Kidney epithelial cell (primary cell): ENCODE data around the gene TOMM22. TPM values are rescaled to one million over a fixed set of nuclear protein-coding genes. Genes with fewer than 3 reads are reported as not detected.

Source experiments
- DNase-seq: peaks from one replicate; pipeline ENCODE4 v3.0.0-alpha.2; 2010; ENCODE audit warnings: low read depth
- H3K27me3 ChIP-seq: 2 replicates; pipeline ENCODE4 v1.6.0; 2011; ENCODE audit warnings: low read length; ENCODE audit not compliant: control insufficient read depth, insufficient read depth
- H3K36me3 ChIP-seq: 2 replicates; pipeline ENCODE4 v1.5.1; 2011; ENCODE audit warnings: low read length; ENCODE audit not compliant: control insufficient read depth, insufficient read depth
- H3K4me3 ChIP-seq: 2 replicates; pipeline ENCODE4 v1.5.1; 2011; ENCODE audit warnings: low read depth, mild to moderate bottlenecking, control low read depth, low read length
- CTCF ChIP-seq: IDR thresholded peaks from 2 replicates; pipeline ENCODE4 v1.5.1; 2011; ENCODE audit warnings: mild to moderate bottlenecking, moderate library complexity, low read length, control low read depth, inconsistent platforms; ENCODE audit not compliant: insufficient read depth, poor library complexity, severe bottlenecking
- total RNA-seq: library from RNA; depleted of rRNA; stranded (reverse); fragments of >200 nt; gene quantifications from 2 replicates; pipeline ENCODE4 v1.2.3, GENCODE V29; 2015

Gene TOMM22
- total RNA-seq, 1 donor from 2014 or later = 56.4 TPM

- TF ChIP-seq CTCF = no peak
- no peak overlapping the region for H3K4me3 ChIP-seq
- H3K27me3 ChIP-seq = no peaks in the 10 kb centered on the region
- DNase-seq = no peak
- peaks cover 1% of the 10 kb centered on the region for H3K36me3 ChIP-seq
Observed at GRCh38 chr22:38645430-38645829, 36.3 kb upstream of the TOMM22 start.

- no peaks in the 10 kb centered on the region for H3K27me3 ChIP-seq
- peak; percentile 29 for DNase-seq
- TF ChIP-seq CTCF = no peak
- H3K36me3 ChIP-seq = no peaks in the 10 kb centered on the region
- H3K4me3 ChIP-seq = no peak overlapping the region
Observed at GRCh38 chr22:38649841-38650522, 31.8 kb upstream of the TOMM22 start.

GRCh38 chr22:38652859-38653258 is 28.9 kb upstream of the TOMM22 start:
- no peak for DNase-seq
- Histone ChIP-seq H3K36me3 (no peaks in the 10 kb centered on the region), H3K27me3 (no peaks in the 10 kb centered on the region), H3K4me3 (no peak overlapping the region)
- TF ChIP-seq CTCF = no peak

- Histone ChIP-seq H3K4me3 (no peak overlapping the region), H3K36me3 (no peaks in the 10 kb centered on the region), H3K27me3 (no peaks in the 10 kb centered on the region)
- TF ChIP-seq CTCF = no peak
- no peak for DNase-seq
Observed at GRCh38 chr22:38653741-38654140, 28.0 kb upstream of the TOMM22 start.

GRCh38 chr22:38655519-38656255 is 26.1 kb upstream of the TOMM22 start:
- DNase-seq = no peak
- no peaks in the 10 kb centered on the region for H3K27me3 ChIP-seq
- TF ChIP-seq CTCF = no peak
- peak overlapping the region; percentile 69 for H3K4me3 ChIP-seq
- no peaks in the 10 kb centered on the region for H3K36me3 ChIP-seq
